GM11168 (cell line): ENCODE results near the gene MYL3.

ENCODE experiments used
- in situ Hi-C: fragments of 300-500 bp; cut with MboI; formaldehyde crosslinking; loops from one replicate; pipeline ENCODE4 v1.12.0; 2022; ENCODE audit warnings: low sequenced_read_pairs; ENCODE audit not compliant: unreplicated experiment

The MYL3 gene

GRCh38 chr3:46853441-46854415 lies 9.5 kb downstream of the MYL3 start:
- in situ Hi-C loops = no loop called here

DNA sequence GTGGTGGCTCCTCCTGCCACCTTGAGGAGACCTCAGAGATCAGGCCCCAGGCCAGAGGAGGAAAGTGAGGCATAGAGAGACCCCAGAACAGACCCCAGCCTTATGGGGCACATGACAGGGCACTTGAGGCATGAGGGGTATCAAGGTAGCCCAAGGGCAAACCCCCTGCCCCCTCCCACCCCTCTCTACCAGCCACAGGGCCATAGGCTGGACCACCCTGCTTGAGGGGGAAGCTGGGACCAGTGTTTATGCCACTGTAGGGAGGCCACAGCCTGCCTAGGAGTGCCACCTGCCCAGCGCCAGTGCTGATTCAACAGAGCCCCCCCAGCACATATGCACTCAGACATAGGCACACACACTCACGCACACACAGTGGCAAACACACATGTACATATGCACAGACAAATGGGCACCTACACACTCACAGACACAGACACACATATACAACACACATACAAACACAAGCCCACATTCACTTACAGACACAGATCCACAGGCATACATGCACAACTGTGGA lies 10.3 kb downstream of the MYL3 start:
- in situ Hi-C loops = no loop called here

GRCh38 chr3:46852334-46852720 lies 10.9 kb downstream of the MYL3 start:
- in situ Hi-C loops = no loop called here

- in situ Hi-C loops = no loop called here
These were observed 11.6 kb downstream of the MYL3 start for GRCh38 chr3:46851364-46852333.

DNA sequence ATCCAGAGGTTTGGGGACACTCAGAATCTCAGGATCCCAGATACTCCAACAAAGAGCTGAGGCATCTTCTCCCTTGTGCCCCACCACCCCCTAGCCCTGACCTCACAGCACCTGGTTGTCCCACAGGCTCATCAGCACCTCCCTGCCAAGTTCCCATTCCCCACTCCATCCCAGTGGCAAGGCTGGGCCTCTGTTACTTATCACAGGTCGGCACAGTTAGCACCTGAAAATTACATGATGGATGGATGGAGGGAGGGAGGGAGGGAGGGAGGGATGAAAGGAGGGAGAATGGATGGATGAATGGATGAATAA lies 12.8 kb downstream of the MYL3 start:
- in situ Hi-C loops = no loop called here

- in situ Hi-C loops = no loop called here
These were observed 13.4 kb downstream of the MYL3 start for GRCh38 chr3:46849686-46850467.

GRCh38 chr3:46849045-46849631 lies 14.1 kb downstream of the MYL3 start:
- in situ Hi-C loops = no loop called here

GRCh38 chr3:46848271-46849044 lies 14.8 kb downstream of the MYL3 start:
- in situ Hi-C loops = no loop called here

DNA sequence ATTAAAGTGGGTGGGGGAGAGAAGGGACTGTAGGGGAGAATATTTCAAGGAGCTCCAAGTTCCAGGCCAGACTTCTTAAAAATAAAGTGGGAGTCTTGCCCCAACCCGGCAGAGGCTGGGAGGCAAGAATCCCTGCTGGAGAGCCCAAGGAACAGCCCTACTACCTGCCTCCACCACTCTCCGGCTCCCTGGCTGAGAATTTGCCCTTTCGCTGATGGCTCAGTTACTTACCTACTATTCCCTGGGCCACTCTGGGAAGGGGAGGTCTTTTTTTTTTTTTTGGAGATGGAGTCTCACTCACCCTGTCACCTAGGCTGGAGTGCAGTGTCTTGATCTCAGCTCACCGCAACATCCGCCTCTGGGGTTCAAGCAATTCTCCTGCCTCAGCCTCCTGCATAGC lies 15.5 kb downstream of the MYL3 start:
- in situ Hi-C loops = no loop called here

DNA sequence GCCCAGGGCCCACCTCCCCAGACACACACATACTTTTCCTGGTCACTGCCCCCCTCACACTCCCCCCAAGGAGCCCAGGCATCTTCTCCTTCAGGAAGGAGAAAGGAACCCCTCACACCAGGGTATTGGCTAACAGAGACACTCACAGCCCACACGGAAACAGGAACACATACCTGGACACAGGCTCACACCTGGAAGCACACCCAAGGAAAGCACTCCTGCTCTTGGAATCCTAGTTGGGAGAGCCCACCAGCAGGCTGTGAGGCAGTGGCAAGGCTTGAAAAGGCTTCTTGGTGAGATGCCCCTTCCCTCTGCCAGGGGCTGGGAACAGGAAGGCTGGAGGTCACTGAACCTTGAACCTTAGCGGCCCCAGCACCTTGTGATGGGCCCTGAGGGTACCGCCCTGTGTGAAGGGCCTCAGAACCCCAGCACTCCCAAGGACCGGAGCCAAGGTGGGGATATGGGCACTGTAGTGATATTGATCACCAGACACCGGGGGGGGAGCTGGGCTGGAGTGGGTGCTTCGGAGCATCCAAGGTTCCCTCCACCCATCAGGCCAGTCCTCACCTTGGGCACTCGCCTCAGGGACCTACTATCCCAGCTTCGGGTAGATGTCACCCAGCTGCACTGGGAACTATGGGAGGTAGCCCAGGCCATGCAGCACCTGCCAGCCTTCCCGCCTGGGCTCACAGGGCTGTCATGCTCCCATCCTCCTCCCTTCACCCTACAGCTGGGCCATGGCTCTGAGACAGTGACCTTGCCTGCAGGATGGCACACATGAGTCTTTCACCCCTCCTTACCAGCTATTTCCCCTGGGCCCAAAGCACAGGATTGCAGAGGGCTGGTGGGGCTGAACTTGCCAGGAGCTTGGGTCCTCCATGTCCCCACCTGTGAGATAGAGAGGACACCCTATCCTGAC lies 16.4 kb downstream of the MYL3 start:
- in situ Hi-C loops = no loop called here

DNA sequence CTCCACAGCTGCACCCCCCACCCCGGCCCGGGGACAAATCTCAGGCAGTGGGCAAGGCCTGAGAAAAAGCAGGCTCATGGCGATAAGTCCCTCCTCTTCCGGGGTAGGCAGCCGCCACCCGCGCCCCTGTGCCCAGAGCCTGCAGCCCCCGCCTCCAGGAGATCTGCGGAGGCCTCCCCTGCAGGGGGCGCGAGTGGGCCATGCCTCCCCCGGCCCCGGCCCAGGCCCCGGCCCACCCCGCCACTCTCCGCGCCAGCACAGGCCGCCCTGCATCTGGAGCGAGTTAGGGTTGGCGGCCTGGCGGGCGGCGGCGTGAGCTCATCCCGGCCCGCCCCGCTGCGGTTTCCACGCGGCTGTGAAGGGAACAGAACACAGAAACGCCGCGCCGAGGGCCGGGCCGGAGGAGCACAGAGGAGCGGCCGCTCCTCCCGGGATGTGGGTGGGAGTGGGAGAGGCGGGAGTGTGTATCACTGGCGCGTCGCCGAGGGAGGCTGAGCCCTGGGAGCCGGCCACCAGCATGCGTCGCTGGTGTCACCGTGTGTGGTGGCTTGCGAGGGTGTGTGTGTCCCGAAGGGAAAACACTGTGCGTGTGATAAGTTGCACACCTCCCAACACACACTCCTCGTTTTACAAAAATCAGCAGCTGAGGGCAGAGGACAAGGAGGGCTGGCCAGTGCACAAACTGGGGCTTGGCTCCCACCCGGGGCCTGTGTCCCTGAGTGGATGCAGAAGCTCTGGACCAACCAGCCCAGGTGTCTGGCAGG lies 17.2 kb downstream of the MYL3 start:
- in situ Hi-C loops = no loop called here

DNA sequence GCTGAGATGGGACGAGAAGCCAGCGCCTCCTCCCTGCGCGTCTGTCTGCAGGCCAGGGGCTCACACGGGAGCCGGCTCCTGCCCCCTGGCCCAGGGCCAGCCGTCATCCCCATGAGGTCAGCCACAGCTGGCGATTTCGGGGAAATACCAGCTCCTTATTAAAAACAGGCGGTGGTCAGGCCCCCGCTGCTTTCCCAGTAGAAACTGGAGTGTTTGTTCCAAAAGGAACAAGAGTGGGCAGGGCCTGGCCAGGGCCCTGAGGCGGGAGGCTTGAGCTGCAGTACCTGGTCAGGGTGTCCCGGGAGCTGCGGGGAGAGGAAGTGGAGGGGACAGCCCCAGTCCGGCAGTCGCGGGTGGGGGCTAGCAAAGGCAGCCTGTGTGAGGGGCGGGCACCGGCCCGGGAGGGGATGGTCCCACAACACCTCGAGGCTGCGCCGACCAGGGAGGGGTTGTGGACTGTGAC lies 17.8 kb downstream of the MYL3 start:
- in situ Hi-C loops = no loop called here

- in situ Hi-C loops = no loop called here
These were observed 18.3 kb downstream of the MYL3 start for GRCh38 chr3:46844881-46845312.

DNA sequence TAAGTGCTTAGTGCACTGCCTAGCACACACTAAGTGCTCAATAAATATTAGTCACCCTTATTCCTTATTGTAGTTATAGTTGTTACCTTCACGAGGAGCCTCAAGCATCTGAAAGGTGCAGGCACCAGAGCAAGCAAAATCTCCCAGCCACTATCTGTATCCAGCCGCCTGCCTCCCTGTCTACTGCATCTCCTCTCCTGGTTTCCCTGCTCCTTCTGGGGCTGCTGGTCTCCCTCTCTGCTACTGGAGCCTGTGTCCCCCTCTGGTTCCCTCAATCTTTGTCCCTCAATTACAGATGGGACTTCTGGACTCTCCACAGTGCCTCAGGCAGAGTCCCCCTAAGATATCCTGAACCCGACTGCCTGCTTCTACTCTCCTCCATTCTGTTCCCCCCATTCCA lies 18.8 kb downstream of the MYL3 start:
- in situ Hi-C loops = no loop called here

- in situ Hi-C loops = no loop called here
These were observed 19.7 kb downstream of the MYL3 start for GRCh38 chr3:46843508-46843907.

DNA sequence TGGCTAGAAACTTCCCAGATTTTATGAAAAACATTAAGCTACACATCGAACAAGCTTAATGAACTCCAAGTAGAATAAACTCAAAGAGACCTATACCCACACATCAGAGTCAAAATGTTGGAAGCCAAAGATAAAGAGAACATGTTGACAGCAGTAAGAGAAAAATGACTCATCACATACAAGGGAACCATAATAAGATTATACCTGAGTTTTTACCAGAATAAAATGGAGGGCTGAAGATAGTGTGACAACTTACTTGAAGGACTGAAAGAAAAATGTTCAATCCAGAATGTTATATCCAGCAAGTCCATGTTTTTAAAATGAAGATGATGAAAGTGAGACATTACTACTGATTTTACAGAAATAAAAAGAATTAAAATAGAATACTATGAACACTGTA lies 22.8 kb downstream of the MYL3 start:
- in situ Hi-C loops = no loop called here

DNA sequence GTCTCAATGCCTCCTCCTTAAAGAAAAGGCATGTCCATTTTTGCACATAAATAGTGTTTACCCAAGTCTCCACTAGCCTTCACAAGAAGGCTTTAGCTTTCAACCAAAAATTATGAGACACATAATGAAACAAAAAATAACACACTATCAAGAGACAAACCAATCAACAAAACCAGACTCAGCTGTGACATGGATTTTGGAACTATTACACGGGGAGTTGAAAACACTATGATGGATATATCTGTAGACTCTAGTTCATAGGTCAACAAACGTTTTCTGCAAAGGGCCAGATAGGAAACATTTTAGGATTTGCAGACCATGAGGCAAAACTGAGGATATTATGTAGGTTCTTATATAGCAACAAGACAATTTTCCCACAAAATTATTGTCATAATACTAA lies 24.9 kb downstream of the MYL3 start:
- in situ Hi-C loops = no loop called here
